Stromal cell of bone marrow (primary cell): ENCODE measurements around the gene MTMR2.
"Not testable (repeated sequence)": the region's sequence is repeated elsewhere in the genome, so short reads cannot be mapped to it uniquely, and the experiment has no call there.

Experiments
- DNase-seq: peaks from one replicate; pipeline ENCODE4 v3.0.0-alpha.2; 2012; ENCODE audit warnings: low read depth

Gene MTMR2

GRCh38 chr11:95883381-95883780, 40.5 kb downstream of the MTMR2 start:
- no peak for DNase-seq

GRCh38 chr11:95877291-95877690, 46.6 kb downstream of the MTMR2 start:
- DNase-seq = peak; percentile 98

GRCh38 chr11:95870877-95871276, 53.0 kb downstream of the MTMR2 start:
- not testable (repeated sequence) for DNase-seq

GRCh38 chr11:95867105-95867504, 56.8 kb downstream of the MTMR2 start:
- no peak for DNase-seq

- DNase-seq = peak; percentile 38
These were observed 60.3 kb downstream of the MTMR2 start for GRCh38 chr11:95863486-95864140.

GRCh38 chr11:95860024-95860423, 63.9 kb downstream of the MTMR2 start:
- DNase-seq = not testable (repeated sequence)

GRCh38 chr11:95854362-95854761, 69.5 kb downstream of the MTMR2 start:
- not testable (repeated sequence) for DNase-seq

GRCh38 chr11:95853862-95854261, 70.0 kb downstream of the MTMR2 start:
- no peak for DNase-seq

- DNase-seq = no peak
These were observed 70.8 kb downstream of the MTMR2 start for GRCh38 chr11:95853138-95853537.

GRCh38 chr11:95850137-95850536, 73.8 kb downstream of the MTMR2 start:
- DNase-seq = no peak

- DNase-seq = peak; percentile 78
These were observed 74.7 kb downstream of the MTMR2 start for GRCh38 chr11:95849087-95849825.

- DNase-seq = no peak
These were observed 78.7 kb downstream of the MTMR2 start for GRCh38 chr11:95845167-95845566.

GRCh38 chr11:95835768-95836488, 88.0 kb downstream of the MTMR2 start:
- peak; percentile 79 for DNase-seq

GRCh38 chr11:95835351-95835750, 88.6 kb downstream of the MTMR2 start:
- no peak for DNase-seq

GRCh38 chr11:95833378-95833777, 90.5 kb downstream of the MTMR2 start:
- no peak for DNase-seq

- DNase-seq = no peak
These were observed 91.1 kb downstream of the MTMR2 start for GRCh38 chr11:95832763-95833162.

- peak; percentile 13 for DNase-seq
These were observed 92.6 kb downstream of the MTMR2 start for GRCh38 chr11:95831198-95831883.

GRCh38 chr11:95829580-95830259, 94.2 kb downstream of the MTMR2 start:
- no peak for DNase-seq

GRCh38 chr11:95827696-95828095, 96.2 kb downstream of the MTMR2 start:
- no peak for DNase-seq

- peak; percentile 21 for DNase-seq
These were observed 102.3 kb downstream of the MTMR2 start for GRCh38 chr11:95821640-95822039.

GRCh38 chr11:95816037-95816436, 107.9 kb downstream of the MTMR2 start:
- DNase-seq = no peak

GRCh38 chr11:95811052-95811451, 112.9 kb downstream of the MTMR2 start:
- DNase-seq = not testable (repeated sequence)
